Mammary epithelial cell (primary cell): ENCODE results near the gene AHSA1.

ENCODE experiments used
- CTCF ChIP-seq, 2 donors: IDR thresholded peaks in 1 of 2; conservative IDR thresholded peaks in 1 of 2; 2 replicates each; pipeline ENCODE4 v1.5.1; 2011 to 2012; ENCODE audit warnings: inconsistent platforms in 2 of 2, low read length in 2 of 2, mild to moderate bottlenecking in 2 of 2, control low read depth in 1 of 2, low read depth in 1 of 2; ENCODE audit not compliant: insufficient read depth in 1 of 2; ENCODE audit errors: extremely low read depth in 1 of 2
- EZH2 ChIP-seq: IDR thresholded peaks from 2 replicates; pipeline ENCODE4 v1.6.1; 2012; ENCODE audit warnings: low read length, inconsistent platforms, borderline replicate concordance

- TF ChIP-seq CTCF (conservative IDR thresholded peaks at IDR 0.05 in 1 of 2, IDR thresholded peaks at IDR 0.05 in 1 of 2; ENCODE audit: extremely low read depth in 1 of 2, insufficient read depth in 1 of 2, low read depth in 1 of 2, low read length in 2 of 2): no peak
- TF ChIP-seq EZH2: no peak
Measured at GRCh38 chr14:77473921-77474320, 16.0 kb downstream of the AHSA1 start.
